ENCODE measurements around the gene STPG2.
"Not testable (repeated sequence)": the region's sequence is repeated elsewhere in the genome, so short reads cannot be mapped to it uniquely, and the experiment has no call there.

STPG2 gene

DNA sequence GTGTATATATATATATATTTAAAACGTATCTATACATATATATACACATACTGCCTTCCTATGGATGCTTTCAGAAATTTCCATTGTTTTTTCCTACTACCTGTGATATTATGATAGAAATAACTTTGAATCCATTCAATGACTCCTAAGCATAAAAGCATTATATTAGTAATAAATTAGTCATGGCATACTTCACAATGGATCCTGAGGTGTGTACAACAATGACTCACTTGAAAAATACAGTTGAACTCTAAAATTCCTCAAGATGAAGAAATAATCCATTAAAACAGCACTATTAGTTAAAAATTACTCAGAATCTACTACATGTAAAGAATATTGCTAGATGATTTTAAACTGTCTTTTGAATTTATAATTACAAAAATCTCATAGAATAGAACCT, 201.1 kb downstream of the STPG2 start:
- no peak for DNase-seq

GRCh38 chr4:97938141-97938540, 205.1 kb downstream of the STPG2 start:
- no peak for DNase-seq

DNA sequence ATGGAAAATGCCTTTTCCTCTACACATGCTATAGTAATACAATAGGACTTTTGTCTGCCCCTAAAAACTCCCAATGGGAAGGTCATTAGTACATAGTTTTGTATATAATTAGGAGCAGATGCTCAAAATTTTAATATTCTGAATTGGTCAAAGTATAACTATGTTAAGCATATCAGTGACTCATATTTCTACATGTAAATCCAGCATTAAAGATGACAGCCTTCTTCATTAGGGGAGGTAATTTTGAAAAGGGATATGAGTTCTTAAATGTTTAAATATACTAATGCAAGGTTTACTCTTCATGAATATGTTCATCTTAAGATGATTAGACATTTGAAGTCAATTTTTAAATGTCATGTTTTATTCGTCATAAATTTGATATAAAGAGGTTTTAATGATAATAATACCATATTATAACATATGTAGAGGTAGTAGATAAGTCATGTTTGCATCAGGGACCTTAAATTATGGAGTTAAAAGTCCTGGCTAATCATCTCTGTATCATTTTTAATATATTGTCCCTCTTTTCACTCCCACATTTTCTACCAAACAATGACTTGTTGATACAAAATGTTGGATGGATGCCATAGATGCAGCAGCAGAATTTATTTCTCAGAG, 218.8 kb downstream of the STPG2 start:
- DNase-seq = no peak

DNA sequence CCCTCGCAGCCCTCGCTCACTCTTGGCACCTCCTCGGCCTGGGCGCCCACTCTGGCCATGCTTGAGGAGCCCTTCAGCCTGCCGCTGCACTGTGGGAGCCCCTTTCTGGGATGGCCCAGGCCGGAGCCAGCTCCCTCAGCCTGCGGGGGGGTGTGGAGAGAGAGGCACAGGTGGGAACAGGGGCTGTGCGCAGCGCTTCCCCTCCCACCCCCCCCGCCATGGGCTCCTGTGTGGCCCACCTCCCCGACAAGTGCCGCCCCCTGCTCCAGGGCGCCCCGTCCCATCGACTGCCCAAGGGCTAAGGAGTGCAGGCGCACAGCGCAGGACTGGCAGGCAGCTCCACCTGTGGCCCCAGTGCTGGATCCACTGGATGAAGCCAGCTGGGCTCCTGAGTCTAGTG, 220.2 kb downstream of the STPG2 start:
- no peak for DNase-seq

DNA sequence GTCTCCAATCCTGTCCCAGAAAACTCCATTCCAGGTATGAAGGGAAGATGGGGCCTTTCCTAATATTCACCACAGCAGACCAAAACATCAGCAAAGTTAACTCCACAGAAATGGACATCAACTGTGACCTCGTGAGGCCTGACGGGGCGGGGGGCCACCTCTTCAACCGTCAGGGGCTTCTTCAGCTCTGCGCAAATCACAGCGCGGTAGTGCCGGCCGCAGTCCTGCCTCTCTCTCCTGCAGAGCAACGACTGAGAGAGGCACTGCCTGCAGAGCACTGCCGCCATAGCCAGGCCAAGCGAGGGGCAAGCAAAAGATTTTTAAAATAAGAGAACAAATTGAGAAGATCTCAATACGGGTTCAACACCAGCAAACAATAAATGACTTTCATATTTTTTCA, 226.2 kb downstream of the STPG2 start:
- no peak for DNase-seq

GRCh38 chr4:97912156-97912555, 231.1 kb downstream of the STPG2 start:
- no peak for DNase-seq

DNA sequence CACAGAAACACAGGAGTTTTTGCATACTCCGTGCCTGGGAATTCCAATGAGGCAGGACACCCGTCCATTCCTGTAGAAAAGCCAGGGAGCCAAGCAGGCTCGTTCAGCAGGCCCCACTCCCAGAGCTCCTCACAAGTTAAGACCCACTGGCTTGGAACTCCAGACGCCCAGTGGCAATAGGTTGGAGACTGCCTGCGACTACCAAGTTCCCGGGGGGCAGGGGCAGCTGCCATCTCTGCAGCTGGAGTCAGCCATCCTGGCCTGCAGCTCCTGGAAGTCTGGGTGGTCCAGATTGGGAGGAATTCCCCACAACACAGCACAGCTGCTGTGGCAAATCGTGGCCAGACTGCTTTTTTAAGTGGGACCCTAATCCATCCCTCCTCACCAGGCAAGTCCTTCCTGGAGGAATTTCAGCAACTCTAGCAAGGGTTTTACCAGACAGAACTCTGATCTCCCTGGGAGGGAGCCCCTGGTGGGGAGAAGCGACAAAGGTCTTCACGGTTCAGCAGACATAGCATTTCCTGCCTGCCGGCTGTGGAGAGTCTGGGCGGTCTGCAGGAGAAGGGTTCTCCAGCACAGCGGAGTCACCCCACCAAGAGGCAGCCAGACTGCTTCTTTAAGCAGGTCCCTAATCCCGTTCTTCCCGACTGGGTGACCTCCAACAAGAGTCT, 231.9 kb downstream of the STPG2 start:
- no peak for DNase-seq

DNA sequence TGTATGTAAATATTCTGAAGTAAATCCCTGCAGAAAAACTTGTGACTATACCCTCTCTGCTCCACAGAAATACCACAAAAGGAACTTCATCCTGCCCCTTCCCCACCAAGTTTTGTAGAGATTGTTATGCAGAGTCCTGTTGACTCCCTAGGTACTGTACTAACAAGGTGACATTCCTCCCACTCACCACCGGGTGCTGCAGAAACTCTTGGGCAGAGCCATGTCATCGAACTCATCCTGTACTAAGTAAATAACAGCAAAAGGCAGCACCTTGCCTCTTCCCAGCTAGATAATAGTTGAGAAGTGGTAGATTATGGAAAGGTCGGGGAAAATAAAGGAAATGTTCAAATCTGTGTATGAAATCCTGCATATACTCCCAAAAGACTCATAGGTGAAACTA, 233.3 kb downstream of the STPG2 start:
- no peak for DNase-seq

GRCh38 chr4:97903436-97904189, 239.7 kb downstream of the STPG2 start:
- not testable (repeated sequence) for DNase-seq

DNA sequence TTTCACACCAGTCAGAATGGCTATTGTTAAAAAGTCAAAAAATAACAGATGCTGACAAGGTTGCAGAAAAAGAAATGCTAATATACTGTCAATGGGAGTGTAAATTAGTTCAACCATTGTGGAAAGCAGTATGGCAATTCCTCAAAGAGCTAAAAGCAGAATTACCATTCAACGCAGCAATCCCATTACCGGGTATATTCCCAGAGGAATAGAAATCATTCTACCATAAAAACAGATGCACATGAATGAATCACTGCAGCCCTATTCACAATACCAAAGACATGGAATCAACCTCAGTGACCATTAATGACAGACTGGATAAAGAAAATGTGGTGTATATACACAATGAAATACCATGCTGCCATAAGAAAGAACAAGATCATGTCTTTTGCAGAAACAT, 243.0 kb downstream of the STPG2 start:
- DNase-seq = no peak

DNA sequence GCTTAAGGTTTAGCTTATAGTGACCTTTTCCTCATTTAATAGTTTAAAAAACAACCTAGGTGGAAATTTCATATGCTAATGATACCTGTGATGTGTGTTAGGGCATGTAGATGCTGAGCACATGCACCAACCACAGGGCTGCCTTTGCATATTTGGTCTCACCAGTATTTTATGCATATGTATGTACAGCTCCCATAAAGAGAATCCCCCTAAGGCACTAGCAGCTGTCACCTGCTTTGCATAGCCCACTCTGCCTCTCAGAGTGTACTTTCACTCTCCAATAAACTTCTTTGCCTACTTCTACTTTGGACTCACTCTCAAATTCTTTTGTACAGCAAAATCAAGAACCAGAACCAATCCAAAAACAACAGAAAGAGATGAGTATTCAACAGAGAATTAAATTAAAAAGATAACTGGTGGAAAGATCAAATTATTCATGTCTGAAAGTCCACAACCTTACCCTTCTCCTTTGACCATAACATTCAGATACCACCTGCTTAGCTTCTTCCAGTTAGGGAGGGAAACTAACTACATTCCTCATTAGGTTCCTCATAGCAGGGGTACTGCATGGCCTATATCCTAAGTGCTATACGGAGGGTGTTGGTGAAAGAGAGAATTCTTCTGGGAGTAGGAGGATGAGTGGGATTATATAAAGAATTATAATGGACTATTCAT, 250.5 kb downstream of the STPG2 start:
- no peak for DNase-seq

DNA sequence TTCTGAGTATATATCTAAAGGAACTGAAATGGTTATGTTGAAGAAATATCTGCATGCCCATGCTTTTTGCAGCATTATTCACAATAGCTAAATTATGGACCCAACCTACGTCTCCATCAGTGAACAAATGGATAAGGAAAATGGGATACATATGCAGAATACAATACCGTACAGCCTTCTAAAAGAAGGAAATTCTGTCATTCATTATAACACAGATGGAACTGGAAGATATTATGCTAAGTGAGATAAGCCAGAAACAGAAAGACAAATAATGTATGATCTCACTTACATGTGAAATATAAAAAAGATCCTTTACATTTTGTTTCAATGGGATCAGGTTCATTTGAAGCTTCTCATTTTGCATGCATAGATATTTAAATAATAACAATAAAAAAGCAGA, 263.3 kb downstream of the STPG2 start:
- DNase-seq = no peak

GRCh38 chr4:97868097-97868496, 275.2 kb downstream of the STPG2 start:
- no peak for DNase-seq

DNA sequence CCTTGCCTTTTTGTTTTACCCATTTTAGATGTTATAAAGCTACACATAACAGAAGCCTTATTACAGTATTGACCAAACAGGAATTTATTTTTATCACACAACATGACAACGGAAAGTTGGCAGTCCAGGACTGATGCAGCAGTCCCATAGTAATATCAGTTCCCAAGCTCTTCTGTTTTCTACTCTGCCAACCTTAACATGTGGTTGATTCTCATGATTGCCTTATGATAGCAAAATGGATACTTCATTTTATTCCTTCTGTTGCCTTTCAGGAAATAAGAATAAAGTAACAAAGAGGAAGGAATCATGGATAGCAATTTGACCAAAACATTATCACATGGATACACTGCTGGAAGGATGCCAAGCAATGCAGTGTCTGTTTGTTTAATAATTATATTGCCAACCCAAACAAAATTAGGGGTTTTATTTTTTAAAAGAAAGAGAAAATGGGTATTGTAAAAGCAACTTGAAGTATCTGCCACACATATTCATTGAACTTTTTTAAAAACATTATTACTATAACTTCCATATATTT, 275.7 kb downstream of the STPG2 start:
- DNase-seq = no peak

- no peak for DNase-seq
Measured at GRCh38 chr4:97866821-97867556, 276.3 kb downstream of the STPG2 start.

DNA sequence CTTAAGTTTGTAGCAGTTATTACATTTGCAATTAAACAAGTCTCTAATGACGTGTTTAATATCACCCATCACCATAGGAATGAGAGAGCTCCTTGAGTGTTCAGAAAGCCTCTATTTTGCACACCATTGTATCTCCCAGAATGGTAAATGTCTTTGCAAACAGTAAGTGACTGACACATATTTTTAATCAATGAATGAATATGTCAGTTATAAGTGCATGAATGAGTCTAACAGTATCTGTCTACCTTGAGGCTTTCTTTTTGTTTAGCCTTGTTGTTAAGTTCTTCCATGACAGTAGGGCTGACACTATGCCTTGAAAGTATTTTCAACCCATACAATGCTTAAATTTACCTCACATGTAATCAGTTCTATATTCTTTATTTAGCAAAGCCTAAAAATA, 292.2 kb downstream of the STPG2 start:
- DNase-seq = no peak

- DNase-seq = no peak
Measured at GRCh38 chr4:97845758-97846157, 297.5 kb downstream of the STPG2 start.

GRCh38 chr4:97841512-97841911, 301.8 kb downstream of the STPG2 start:
- DNase-seq = no peak

GRCh38 chr4:97836662-97837061, 306.6 kb downstream of the STPG2 start:
- no peak for DNase-seq

- DNase-seq = no peak
Measured at GRCh38 chr4:97828646-97829045, 314.6 kb downstream of the STPG2 start.

GRCh38 chr4:97819294-97819693, 324.0 kb downstream of the STPG2 start:
- DNase-seq = no peak

GRCh38 chr4:97812768-97813167, 330.5 kb downstream of the STPG2 start:
- no peak for DNase-seq

Measured in CD4-positive, alpha-beta T cell treated with Interleukin-17A for 1 hour (primary cell).